GM19035 (cell line): Measurements from ENCODE around the gene TMEM179.
"Not testable (repeated sequence)": the region's sequence is repeated elsewhere in the genome, so short reads cannot be mapped to it uniquely, and the experiment has no call there.

Experiments
- ATAC-seq: cut with Tn5 transposase; IDR thresholded peaks from one replicate; pipeline ENCODE4 v1.9.1; 2021; ENCODE audit not compliant: unreplicated experiment

The TMEM179 gene

GRCh38 chr14:104638190-104638589, 33.6 kb upstream of the TMEM179 start:
- no peak for ATAC-seq

- no peak for ATAC-seq
Measured at GRCh38 chr14:104637546-104638003, 33.0 kb upstream of the TMEM179 start.

GRCh38 chr14:104636846-104637545, 32.4 kb upstream of the TMEM179 start:
- not testable (repeated sequence) for ATAC-seq

GRCh38 chr14:104636131-104636530, 31.6 kb upstream of the TMEM179 start:
- ATAC-seq = no peak

- ATAC-seq = no peak
Measured at GRCh38 chr14:104635717-104636116, 31.1 kb upstream of the TMEM179 start.

- no peak for ATAC-seq
Measured at GRCh38 chr14:104634886-104635570, 30.5 kb upstream of the TMEM179 start.

- ATAC-seq = no peak
Measured at GRCh38 chr14:104634138-104634760, 29.7 kb upstream of the TMEM179 start.

- no peak for ATAC-seq
Measured at GRCh38 chr14:104633276-104634137, 28.9 kb upstream of the TMEM179 start.

- no peak for ATAC-seq
Measured at GRCh38 chr14:104632781-104633180, 28.2 kb upstream of the TMEM179 start.

- no peak for ATAC-seq
Measured at GRCh38 chr14:104624939-104625338, 20.4 kb upstream of the TMEM179 start.

GRCh38 chr14:104614126-104614812, 9.7 kb upstream of the TMEM179 start:
- no peak for ATAC-seq

GRCh38 chr14:104611881-104612280, 7.3 kb upstream of the TMEM179 start:
- ATAC-seq = no peak

- no peak for ATAC-seq
Measured at GRCh38 chr14:104610749-104611310, 6.3 kb upstream of the TMEM179 start.

- ATAC-seq = no peak
Measured at GRCh38 chr14:104609666-104610065, 5.1 kb upstream of the TMEM179 start.

- no peak for ATAC-seq
Measured at GRCh38 chr14:104603711-104604401, 716 bp downstream of the TMEM179 start.

- ATAC-seq = no peak
Measured at GRCh38 chr14:104602933-104603325, 1.6 kb downstream of the TMEM179 start.

GRCh38 chr14:104602315-104602932, 2.1 kb downstream of the TMEM179 start:
- no peak for ATAC-seq

- ATAC-seq = no peak
Measured at GRCh38 chr14:104601786-104602185, 2.8 kb downstream of the TMEM179 start.

GRCh38 chr14:104600805-104601204, 3.8 kb downstream of the TMEM179 start:
- no peak for ATAC-seq
